ENCODE results near the gene ZKSCAN1.

- TF ChIP-seq CTCF (IDR thresholded peaks at IDR 0.05), result no peak
- no peak for TF ChIP-seq POLR2A (IDR thresholded peaks at IDR 0.05)
These were observed 33.3 kb downstream of the ZKSCAN1 start for GRCh38 chr7:100048680-100049079.
